ENCODE results near the gene PLEKHO2.

- TF ChIP-seq, protein P1, sequence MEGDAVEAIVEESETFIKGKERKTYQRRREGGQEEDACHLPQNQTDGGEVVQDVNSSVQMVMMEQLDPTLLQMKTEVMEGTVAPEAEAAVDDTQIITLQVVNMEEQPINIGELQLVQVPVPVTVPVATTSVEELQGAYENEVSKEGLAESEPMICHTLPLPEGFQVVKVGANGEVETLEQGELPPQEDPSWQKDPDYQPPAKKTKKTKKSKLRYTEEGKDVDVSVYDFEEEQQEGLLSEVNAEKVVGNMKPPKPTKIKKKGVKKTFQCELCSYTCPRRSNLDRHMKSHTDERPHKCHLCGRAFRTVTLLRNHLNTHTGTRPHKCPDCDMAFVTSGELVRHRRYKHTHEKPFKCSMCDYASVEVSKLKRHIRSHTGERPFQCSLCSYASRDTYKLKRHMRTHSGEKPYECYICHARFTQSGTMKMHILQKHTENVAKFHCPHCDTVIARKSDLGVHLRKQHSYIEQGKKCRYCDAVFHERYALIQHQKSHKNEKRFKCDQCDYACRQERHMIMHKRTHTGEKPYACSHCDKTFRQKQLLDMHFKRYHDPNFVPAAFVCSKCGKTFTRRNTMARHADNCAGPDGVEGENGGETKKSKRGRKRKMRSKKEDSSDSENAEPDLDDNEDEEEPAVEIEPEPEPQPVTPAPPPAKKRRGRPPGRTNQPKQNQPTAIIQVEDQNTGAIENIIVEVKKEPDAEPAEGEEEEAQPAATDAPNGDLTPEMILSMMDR (IDR thresholded peaks at IDR 0.05) = no peak
- TF ChIP-seq POLR2A (IDR thresholded peaks at IDR 0.05) = no peak
These were observed 62.5 kb downstream of the PLEKHO2 start for GRCh38 chr15:64904189-64904588.

Data from Peyer's patch (tissue), 4 donors.